Muscle of leg (tissue), 11 donors: ENCODE results near the gene ATRNL1. TPM values are rescaled to one million over a fixed set of nuclear protein-coding genes. Genes with fewer than 3 reads are reported as not detected.
A peak's percentile ranks its signal among the peaks of the same experiment; 100 is the strongest.

Experiments
- DNase-seq: peaks from one replicate; pipeline ENCODE4 v3.0.0; 2013
- H3K27ac ChIP-seq: one replicate; pipeline ENCODE4 v1.5.1; 2013; ENCODE audit warnings: mild to moderate bottlenecking, low read length, control low read depth
- H3K27me3 ChIP-seq: one replicate; pipeline ENCODE4 v1.6.1; 2013; ENCODE audit warnings: low read length; ENCODE audit not compliant: control insufficient read depth, insufficient read depth
- H3K36me3 ChIP-seq: one replicate; pipeline ENCODE4 v1.6.1; 2013; ENCODE audit warnings: low read length; ENCODE audit not compliant: control insufficient read depth, insufficient read depth
- H3K4me1 ChIP-seq: one replicate; pipeline ENCODE4 v1.6.1; 2013; ENCODE audit warnings: low read length; ENCODE audit not compliant: control insufficient read depth, insufficient read depth
- H3K4me3 ChIP-seq: one replicate; pipeline ENCODE4 v1.5.1; 2013; ENCODE audit warnings: low read length, control low read depth
- H3K9me3 ChIP-seq: replicated peaks from 2 replicates; pipeline ENCODE4 v1.6.1; 2013; ENCODE audit warnings: low read depth, low read length; ENCODE audit not compliant: control insufficient read depth
- WGBS: methylation state at CpG from one replicate; pipeline ENCODE4 v1.1.5; 2013; ENCODE audit warnings: missing lambda C conversion rate; ENCODE audit not compliant: insufficient coverage; 5-methylcytosine and 5-hydroxymethylcytosine counted together
- polyA plus RNA-seq, 8 donors: library from polyadenylated mRNA; unstranded; fragments of 120-200 nt; gene quantifications; one replicate each; pipeline versions ENCODE4 v1.2.1 to v1.2.3, GENCODE V29; 2013; ENCODE audit warnings: inconsistent platforms in 1 of 8, low replicate concordance in 1 of 8; ENCODE audit not compliant: insufficient read length in 8 of 8, insufficient read depth in 1 of 8
- total RNA-seq: library from RNA; stranded (reverse); fragments of 120-200 nt; gene quantifications from one replicate; pipeline ENCODE4 v1.2.4, GENCODE V29; 2013

ATRNL1 gene
- total and polyA plus RNA-seq, 9 donors: 0.42 to 7.1 (median 0.92) TPM

GRCh38 chr10:115051216-115051615 is 41.9 kb upstream of the ATRNL1 start:
- DNase-seq: no peak
- Histone ChIP-seq H3K4me3 (no peak overlapping the region), H3K27me3 (no peaks in the 10 kb centered on the region), H3K4me1 (no peaks in the 10 kb centered on the region), H3K9me3 (no peaks in the 10 kb centered on the region), H3K27ac (no peak overlapping the region), H3K36me3 (no peaks in the 10 kb centered on the region)
- 60% methylated on average over 1 of the region's 2 CpGs for WGBS

GRCh38 chr10:115052226-115052625 is 40.9 kb upstream of the ATRNL1 start:
- WGBS: no CpG with 5 or more reads among the region's 3 CpGs
- no peaks in the 10 kb centered on the region for H3K9me3 ChIP-seq
- no peak for DNase-seq
- H3K27ac ChIP-seq: no peak overlapping the region
- no peaks in the 10 kb centered on the region for H3K27me3 ChIP-seq
- no peak overlapping the region for H3K4me3 ChIP-seq
- H3K36me3 ChIP-seq: no peaks in the 10 kb centered on the region
- no peaks in the 10 kb centered on the region for H3K4me1 ChIP-seq

- Histone ChIP-seq H3K4me1 (no peaks in the 10 kb centered on the region), H3K36me3 (no peaks in the 10 kb centered on the region), H3K27me3 (no peaks in the 10 kb centered on the region), H3K27ac (no peak overlapping the region), H3K4me3 (no peak overlapping the region), H3K9me3 (no peaks in the 10 kb centered on the region)
- no peak for DNase-seq
- WGBS: no CpG with 5 or more reads among the region's 1 CpG
These were observed 40.4 kb upstream of the ATRNL1 start for GRCh38 chr10:115052728-115053127.

GRCh38 chr10:115056186-115056585 is 37.0 kb upstream of the ATRNL1 start:
- H3K27me3 ChIP-seq: no peaks in the 10 kb centered on the region
- no peak overlapping the region for H3K4me3 ChIP-seq
- no peaks in the 10 kb centered on the region for H3K36me3 ChIP-seq
- H3K4me1 ChIP-seq: no peaks in the 10 kb centered on the region
- WGBS: 67% methylated on average over 1 of the region's 2 CpGs
- H3K9me3 ChIP-seq: no peaks in the 10 kb centered on the region
- H3K27ac ChIP-seq: no peak overlapping the region
- no peak for DNase-seq

- no peak overlapping the region for H3K4me3 ChIP-seq
- DNase-seq: no peak
- H3K4me1 ChIP-seq: no peaks in the 10 kb centered on the region
- no peak overlapping the region for H3K27ac ChIP-seq
- H3K27me3 ChIP-seq: no peaks in the 10 kb centered on the region
- WGBS: 76% methylated on average over 4 of the region's 7 CpGs
- H3K9me3 ChIP-seq: no peaks in the 10 kb centered on the region
- H3K36me3 ChIP-seq: no peaks in the 10 kb centered on the region
These were observed 33.8 kb upstream of the ATRNL1 start for GRCh38 chr10:115059301-115059898.

- Histone ChIP-seq H3K4me1 (no peaks in the 10 kb centered on the region), H3K9me3 (no peaks in the 10 kb centered on the region), H3K4me3 (no peak overlapping the region), H3K27ac (no peak overlapping the region), H3K36me3 (no peaks in the 10 kb centered on the region), H3K27me3 (no peaks in the 10 kb centered on the region)
- no CpG with 5 or more reads among the region's 5 CpGs for WGBS
- DNase-seq: peak; percentile 41
These were observed 29.2 kb upstream of the ATRNL1 start for GRCh38 chr10:115063701-115064658.

- WGBS: 37% methylated on average over 4 of the region's 6 CpGs
- Histone ChIP-seq H3K4me1 (no peaks in the 10 kb centered on the region), H3K9me3 (no peaks in the 10 kb centered on the region), H3K4me3 (no peak overlapping the region), H3K27ac (no peak overlapping the region), H3K27me3 (no peaks in the 10 kb centered on the region), H3K36me3 (no peaks in the 10 kb centered on the region)
- no peak for DNase-seq
These were observed 27.4 kb upstream of the ATRNL1 start for GRCh38 chr10:115065801-115066200.

GRCh38 chr10:115066528-115066927 is 26.6 kb upstream of the ATRNL1 start:
- Histone ChIP-seq H3K27me3 (no peaks in the 10 kb centered on the region), H3K9me3 (no peaks in the 10 kb centered on the region), H3K36me3 (no peaks in the 10 kb centered on the region), H3K4me3 (no peak overlapping the region), H3K4me1 (no peaks in the 10 kb centered on the region), H3K27ac (no peak overlapping the region)
- WGBS: 78% methylated on average over 1 of the region's 1 CpG
- DNase-seq: no peak

GRCh38 chr10:115073796-115074195 is 19.4 kb upstream of the ATRNL1 start:
- DNase-seq: no peak
- no peak overlapping the region for H3K27ac ChIP-seq
- H3K36me3 ChIP-seq: no peaks in the 10 kb centered on the region
- H3K27me3 ChIP-seq: no peaks in the 10 kb centered on the region
- no peaks in the 10 kb centered on the region for H3K4me1 ChIP-seq
- whole genome bisulfite sequencing: no CpG with 5 or more reads among the region's 1 CpG
- no peak overlapping the region for H3K4me3 ChIP-seq
- H3K9me3 ChIP-seq: peaks cover 2% of the 10 kb centered on the region

- WGBS: 63% methylated on average over 1 of the region's 2 CpGs
- H3K9me3 ChIP-seq: peaks cover 2% of the 10 kb centered on the region
- no peak for DNase-seq
- no peak overlapping the region for H3K27ac ChIP-seq
- H3K36me3 ChIP-seq: no peaks in the 10 kb centered on the region
- H3K27me3 ChIP-seq: no peaks in the 10 kb centered on the region
- H3K4me1 ChIP-seq: no peaks in the 10 kb centered on the region
- no peak overlapping the region for H3K4me3 ChIP-seq
These were observed 10.7 kb upstream of the ATRNL1 start for GRCh38 chr10:115082506-115082905.
